CD4-positive, CD25-positive, alpha-beta regulatory T cell (primary cell): ENCODE data around the gene CASD1. TPM values are rescaled to one million over a fixed set of nuclear protein-coding genes. Genes with fewer than 3 reads are reported as not detected.

Source experiments
- ATAC-seq, 2 donors: fragments of 150-1000 bp; cut with Tn5 transposase; one replicate each; pipeline ENCODE4 v1.10.0; 2021; ENCODE audit warnings: low read depth in 2 of 2, moderate number of reproducible peaks in 2 of 2, moderate library complexity in 1 of 2
- DNase-seq, 3 donors: peaks; one replicate each; pipeline versions ENCODE4 v3.0.0 to v3.0.0-alpha.2; 2012 to 2022; ENCODE audit warnings: mixed read lengths in 1 of 3
- H3K27ac ChIP-seq: one replicate; pipeline ENCODE4 v1.7.0; 2013; ENCODE audit warnings: mild to moderate bottlenecking, low read length; ENCODE audit not compliant: insufficient read depth, poor library complexity, severe bottlenecking
- H3K27me3 ChIP-seq: one replicate; pipeline ENCODE4 v1.7.0; 2013; ENCODE audit warnings: low read length; ENCODE audit not compliant: control insufficient read depth, insufficient read depth
- H3K36me3 ChIP-seq: one replicate; pipeline ENCODE4 v1.7.0; 2013; ENCODE audit warnings: mild to moderate bottlenecking, low read length, moderate library complexity; ENCODE audit not compliant: control insufficient read depth, insufficient read depth
- H3K4me1 ChIP-seq: 2 replicates; pipeline ENCODE4 v1.7.0; 2013; ENCODE audit warnings: mild to moderate bottlenecking, low read length; ENCODE audit not compliant: insufficient read depth, control insufficient read depth, poor library complexity, severe bottlenecking
- H3K4me3 ChIP-seq: one replicate; pipeline ENCODE4 v1.7.0; 2013; ENCODE audit warnings: low read depth, mild to moderate bottlenecking, low read length, moderate library complexity
- H3K9me3 ChIP-seq, 2 experiments: 1 replicate in 1 of 2; 2 replicates in 1 of 2; pipeline ENCODE4 v1.7.0; 2013; ENCODE audit warnings: low read length in 2 of 2, mild to moderate bottlenecking in 1 of 2, moderate library complexity in 1 of 2; ENCODE audit not compliant: control insufficient read depth in 2 of 2
- H3K27ac Mint-ChIP-seq, 3 donors: one replicate each; pipeline ENCODE4 v1.8.0; 2020 to 2022; ENCODE audit warnings: mild to moderate bottlenecking in 3 of 3, mixed read lengths in 3 of 3, moderate library complexity in 2 of 3
- H3K27me3 Mint-ChIP-seq: one replicate; pipeline ENCODE4 v1.8.0; 2022; ENCODE audit warnings: mild to moderate bottlenecking, mixed read lengths
- H3K36me3 Mint-ChIP-seq: one replicate; pipeline ENCODE4 v1.8.0; 2020; ENCODE audit warnings: mixed read lengths
- H3K4me1 Mint-ChIP-seq, 4 donors: one replicate each; pipeline ENCODE4 v1.8.0; 2020 to 2022; ENCODE audit warnings: mixed read lengths in 4 of 4, mild to moderate bottlenecking in 1 of 4
- H3K4me3 Mint-ChIP-seq, 4 donors: one replicate each; pipeline ENCODE4 v1.8.0; 2020 to 2022; ENCODE audit warnings: mild to moderate bottlenecking in 4 of 4, mixed read lengths in 4 of 4, moderate library complexity in 3 of 4
- H3K9me3 Mint-ChIP-seq, 7 donors: one replicate each; pipeline ENCODE4 v1.8.0; 2020 to 2022; ENCODE audit warnings: mixed read lengths in 7 of 7, mild to moderate bottlenecking in 3 of 7, moderate library complexity in 2 of 7
- polyA plus RNA-seq, 4 donors: library from polyadenylated mRNA; unstranded; fragments of 300-500 nt; fragmentation: Illumina TruSeq; gene quantifications; one replicate each; pipeline ENCODE4 v1.2.3, GENCODE V29; 2021
- total RNA-seq: library from RNA; stranded (reverse); gene quantifications from one replicate; pipeline ENCODE4 v1.2.3, GENCODE V29; 2022

CASD1 gene
- total and polyA plus RNA-seq, 5 donors from 2014 or later, result 7.8 to 21.8 (median 9.1) TPM

DNA sequence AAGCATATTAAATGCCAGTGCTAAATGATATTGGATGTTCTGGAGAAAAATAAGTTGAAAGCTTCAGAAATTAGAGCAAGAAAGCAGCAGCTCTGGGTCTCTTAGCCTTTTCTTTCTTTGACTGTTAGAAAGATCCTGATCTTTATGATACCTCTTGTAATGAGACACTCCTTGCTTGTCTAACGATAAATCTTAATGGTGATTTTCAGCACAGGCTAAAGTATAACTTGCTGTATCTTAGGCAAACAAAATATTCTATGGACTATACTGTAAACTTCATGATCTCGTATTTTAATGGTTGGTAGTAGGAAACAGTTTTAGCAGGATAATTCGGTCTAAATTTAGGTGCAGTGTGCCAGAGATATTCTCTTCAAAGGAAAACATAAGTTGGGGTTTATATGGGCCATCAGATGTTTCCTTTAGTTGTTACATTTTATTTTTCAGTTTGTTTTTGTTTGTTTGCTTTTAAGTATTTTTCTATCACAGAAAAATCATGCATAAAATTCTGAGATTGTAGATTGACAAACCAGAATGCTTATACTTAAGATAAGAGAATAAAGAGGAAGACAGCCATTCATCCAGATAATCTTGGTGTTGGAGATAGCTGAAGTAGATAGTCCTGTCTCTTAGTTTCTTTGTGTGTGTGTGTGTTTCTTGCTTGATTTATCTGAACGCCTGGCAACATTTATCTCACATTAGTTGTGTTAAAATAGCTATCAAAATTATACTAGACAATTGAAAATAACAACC lies 4.7 kb downstream of the CASD1 start:
- Mint-ChIP-seq H3K27me3 (no peaks in the 10 kb centered on the region), H3K27ac (peak overlapping the region in 1 of 3 donors; percentile 22), H3K4me3 (peak overlapping the region in 1 of 4 donors; percentile 66), H3K4me1 (peaks cover 49 to 64% (median 57%) of the 10 kb centered on the region in 4 donors), H3K9me3 (no peaks in the 10 kb centered on the region), H3K36me3 (peaks cover 13% of the 10 kb centered on the region)
- Histone ChIP-seq H3K36me3 (peaks cover 8% of the 10 kb centered on the region), H3K27ac (no peak overlapping the region), H3K27me3 (no peaks in the 10 kb centered on the region), H3K4me3 (peak overlapping the region; percentile 28), H3K4me1 (peaks cover 27% of the 10 kb centered on the region), H3K9me3 (no peaks in the 10 kb centered on the region)
- DNase-seq (no peak), ATAC-seq (no peak)

DNA sequence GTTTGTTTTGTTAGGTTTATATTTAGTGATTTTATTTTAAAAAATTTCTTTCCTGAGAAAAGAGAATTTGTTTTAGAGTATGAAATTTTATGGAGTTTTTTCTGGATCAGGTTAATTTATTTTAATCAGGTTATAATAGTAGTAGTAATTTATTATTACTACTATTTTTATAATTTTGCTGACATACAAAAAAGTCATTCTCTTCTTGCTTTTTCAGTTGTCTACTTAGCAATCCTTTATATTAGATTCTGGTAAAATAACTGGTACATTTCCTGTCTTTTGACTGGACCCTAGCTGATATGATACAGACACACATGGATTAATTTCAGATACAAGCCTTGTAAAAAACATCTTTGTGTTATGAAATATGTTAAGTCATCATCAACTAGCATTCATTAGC lies 5.3 kb downstream of the CASD1 start:
- H3K27ac ChIP-seq, result no peak overlapping the region
- ATAC-seq (no peak), DNase-seq (no peak)
- H3K4me1 ChIP-seq, result peaks cover 27% of the 10 kb centered on the region
- Mint-ChIP-seq H3K4me3 (peak overlapping the region in 1 of 4 donors; percentile 66), H3K4me1 (peaks cover 49 to 64% (median 58%) of the 10 kb centered on the region in 4 donors), H3K27me3 (no peaks in the 10 kb centered on the region), H3K36me3 (peaks cover 13% of the 10 kb centered on the region), H3K27ac (peak overlapping the region in 1 of 3 donors; percentile 68), H3K9me3 (no peaks in the 10 kb centered on the region)
- no peaks in the 10 kb centered on the region for H3K9me3 ChIP-seq
- peak overlapping the region; percentile 13 for H3K4me3 ChIP-seq
- H3K27me3 ChIP-seq, result no peaks in the 10 kb centered on the region
- H3K36me3 ChIP-seq, result peaks cover 8% of the 10 kb centered on the region

DNA sequence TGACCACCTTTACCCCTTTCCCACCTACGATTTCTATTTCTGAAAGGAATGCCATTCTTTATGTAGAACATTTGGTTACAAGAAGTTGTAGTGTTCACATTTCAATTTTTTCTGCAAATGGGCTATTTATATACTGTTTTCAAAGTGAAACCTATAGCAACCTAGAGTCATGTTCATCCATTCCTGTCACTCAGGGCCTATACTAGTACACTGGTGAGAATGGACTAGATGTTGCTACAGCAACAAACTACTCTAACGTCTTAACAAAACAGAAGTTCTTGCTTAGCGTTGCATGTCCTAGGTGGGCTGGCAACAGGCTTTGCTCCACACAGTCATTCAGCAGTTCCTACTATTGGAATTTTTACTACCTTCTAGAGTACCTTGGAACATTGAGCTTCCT lies 16.3 kb downstream of the CASD1 start:
- DNase-seq (no peak), ATAC-seq (no peak)
- Histone ChIP-seq H3K27me3 (no peaks in the 10 kb centered on the region), H3K4me1 (no peaks in the 10 kb centered on the region), H3K36me3 (peaks cover 30% of the 10 kb centered on the region), H3K27ac (no peak overlapping the region), H3K9me3 (no peaks in the 10 kb centered on the region), H3K4me3 (no peak overlapping the region)
- Mint-ChIP-seq H3K4me1 (peaks cover 0 to 21% (median 7%) of the 10 kb centered on the region in 4 donors), H3K36me3 (peaks cover 25% of the 10 kb centered on the region), H3K27me3 (no peaks in the 10 kb centered on the region), H3K27ac (no peak overlapping the region), H3K4me3 (no peak overlapping the region), H3K9me3 (no peaks in the 10 kb centered on the region)

DNA sequence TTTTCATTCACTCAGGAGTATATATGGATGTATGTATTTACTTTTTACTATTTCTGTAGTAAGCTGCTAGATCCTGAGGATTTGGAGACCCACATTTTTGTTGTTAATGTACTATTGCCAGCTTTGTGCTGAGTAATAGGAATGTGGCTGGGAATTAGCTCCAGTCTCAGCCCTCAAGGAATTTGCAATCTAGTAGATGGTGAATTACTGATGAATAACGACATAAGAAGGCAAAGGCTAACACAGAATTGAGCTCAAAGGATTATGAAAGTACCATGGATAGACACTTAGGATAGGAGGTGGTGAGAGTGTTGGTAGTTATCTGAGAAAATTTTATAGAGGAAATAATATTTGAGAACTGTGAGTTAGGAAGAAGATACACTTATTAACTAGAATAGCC lies 19.9 kb downstream of the CASD1 start:
- H3K9me3 ChIP-seq, result no peaks in the 10 kb centered on the region
- no peaks in the 10 kb centered on the region for H3K27me3 ChIP-seq
- peaks cover 34% of the 10 kb centered on the region for H3K36me3 ChIP-seq
- H3K4me1 ChIP-seq, result no peaks in the 10 kb centered on the region
- H3K4me3 ChIP-seq, result no peak overlapping the region
- Mint-ChIP-seq H3K36me3 (peaks cover 18% of the 10 kb centered on the region), H3K27ac (no peak overlapping the region), H3K4me1 (peaks cover 0 to 14% (median 5%) of the 10 kb centered on the region in 4 donors), H3K9me3 (no peaks in the 10 kb centered on the region), H3K27me3 (no peaks in the 10 kb centered on the region), H3K4me3 (no peak overlapping the region)
- H3K27ac ChIP-seq, result no peak overlapping the region
- DNase-seq, result no peak
- ATAC-seq, result no peak

DNA sequence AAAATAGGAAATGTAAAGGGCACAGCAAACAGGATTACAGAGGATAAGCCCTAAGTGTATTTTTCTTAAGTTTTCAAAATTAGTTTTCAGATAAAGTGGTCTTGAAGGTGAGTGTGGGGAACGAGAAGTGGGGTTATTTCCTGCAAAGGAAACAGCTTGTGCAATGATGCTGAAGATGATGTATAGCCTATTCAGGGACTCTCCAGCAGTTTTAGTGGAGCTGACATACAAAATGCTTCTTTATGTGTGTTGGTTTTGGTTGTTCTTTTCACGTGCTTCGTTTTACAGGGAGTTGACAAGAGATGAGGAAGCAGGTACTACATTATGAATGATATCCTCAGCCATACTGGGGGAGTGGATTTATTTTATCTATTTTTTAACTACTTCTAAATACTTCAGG lies 20.5 kb downstream of the CASD1 start:
- H3K4me1 ChIP-seq, result no peaks in the 10 kb centered on the region
- no peaks in the 10 kb centered on the region for H3K9me3 Mint-ChIP-seq
- peaks cover 37% of the 10 kb centered on the region for H3K36me3 ChIP-seq
- H3K27me3 Mint-ChIP-seq, result no peaks in the 10 kb centered on the region
- peaks cover 0 to 9% (median 2%) of the 10 kb centered on the region in 4 donors for H3K4me1 Mint-ChIP-seq
- ATAC-seq (no peak), DNase-seq (no peak)
- H3K36me3 Mint-ChIP-seq, result peaks cover 22% of the 10 kb centered on the region
- H3K27me3 ChIP-seq, result no peaks in the 10 kb centered on the region
- no peak overlapping the region for H3K4me3 ChIP-seq
- H3K4me3 Mint-ChIP-seq, result no peak overlapping the region
- H3K9me3 ChIP-seq, result no peaks in the 10 kb centered on the region
- H3K27ac Mint-ChIP-seq, result no peak overlapping the region
- no peak overlapping the region for H3K27ac ChIP-seq

DNA sequence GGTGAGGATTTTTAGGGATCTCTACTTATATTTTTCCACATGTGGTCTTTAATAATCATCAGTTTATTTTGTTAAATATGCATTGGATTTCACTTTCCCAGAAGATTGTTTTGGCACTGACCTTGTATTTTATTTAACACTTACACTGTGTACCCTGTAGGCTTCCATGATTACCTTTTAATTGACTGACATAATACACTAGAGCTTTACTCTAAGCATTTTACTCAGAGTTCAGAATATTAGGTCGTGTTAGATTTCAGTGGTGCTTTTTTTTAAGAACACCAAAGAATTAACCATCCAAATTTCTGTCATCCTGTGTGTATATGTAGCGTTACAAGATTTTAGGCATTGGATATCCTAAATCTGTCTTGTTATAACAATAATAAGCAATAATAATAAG lies 23.1 kb downstream of the CASD1 start:
- Histone ChIP-seq H3K27ac (no peak overlapping the region), H3K9me3 (no peaks in the 10 kb centered on the region), H3K27me3 (no peaks in the 10 kb centered on the region), H3K36me3 (peaks cover 52% of the 10 kb centered on the region), H3K4me1 (no peaks in the 10 kb centered on the region), H3K4me3 (no peak overlapping the region)
- Mint-ChIP-seq H3K9me3 (no peaks in the 10 kb centered on the region), H3K4me1 (peaks cover 0 to 6% (median 1%) of the 10 kb centered on the region in 4 donors), H3K36me3 (peaks cover 32% of the 10 kb centered on the region), H3K27ac (no peak overlapping the region), H3K27me3 (no peaks in the 10 kb centered on the region), H3K4me3 (no peak overlapping the region)
- DNase-seq (no peak), ATAC-seq (no peak)

DNA sequence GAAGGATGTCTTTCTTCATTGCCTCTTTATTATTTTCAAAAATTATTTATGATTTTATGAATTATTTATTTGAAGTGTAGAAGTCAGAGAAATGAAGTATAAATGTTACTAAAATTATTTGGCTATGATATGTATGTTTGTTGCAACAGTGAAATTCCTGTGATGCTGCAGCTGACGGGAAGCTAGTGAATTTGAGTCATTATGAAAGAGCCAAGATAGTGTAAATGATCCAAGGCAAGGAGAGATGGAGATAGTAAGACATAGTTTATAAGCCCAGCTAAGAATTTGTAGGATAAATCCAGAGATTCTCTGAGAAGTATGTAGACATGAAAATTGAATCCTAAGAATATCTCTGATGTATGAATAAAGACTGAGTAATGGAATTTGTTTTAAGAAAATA lies 30.8 kb downstream of the CASD1 start:
- DNase-seq, result no peak
- no peak overlapping the region for H3K27ac ChIP-seq
- H3K4me3 Mint-ChIP-seq, result no peak overlapping the region
- H3K36me3 ChIP-seq, result peaks cover 30% of the 10 kb centered on the region
- peaks cover 0 to 1% (median 0%) of the 10 kb centered on the region in 7 donors for H3K9me3 Mint-ChIP-seq
- ATAC-seq, result no peak
- no peaks in the 10 kb centered on the region for H3K9me3 ChIP-seq
- H3K36me3 Mint-ChIP-seq, result peaks cover 41% of the 10 kb centered on the region
- peak overlapping the region in 1 of 3 donors; percentile 26 for H3K27ac Mint-ChIP-seq
- H3K4me3 ChIP-seq, result no peak overlapping the region
- H3K4me1 ChIP-seq, result no peaks in the 10 kb centered on the region
- H3K27me3 ChIP-seq, result no peaks in the 10 kb centered on the region
- H3K4me1 Mint-ChIP-seq, result peaks cover 0 to 7% (median 1%) of the 10 kb centered on the region in 4 donors
- H3K27me3 Mint-ChIP-seq, result no peaks in the 10 kb centered on the region

DNA sequence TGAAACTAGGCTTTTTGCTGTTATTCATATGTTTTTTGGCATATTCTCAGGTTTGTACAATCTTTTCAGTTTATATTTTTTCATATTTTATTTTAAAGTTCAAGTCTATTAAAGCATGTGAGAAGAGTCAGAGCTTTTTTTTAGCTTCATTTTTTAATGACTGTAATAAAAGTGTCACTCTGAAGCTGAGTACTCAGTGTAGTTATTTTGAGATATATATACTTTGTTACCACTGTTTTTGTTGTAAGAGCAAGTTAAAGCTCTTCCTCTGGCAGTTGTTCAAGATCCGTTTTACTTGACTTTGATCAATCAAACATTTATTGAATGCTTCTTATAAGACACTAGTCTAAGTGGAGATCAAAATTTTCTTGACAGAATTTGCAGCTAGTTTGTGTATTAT lies 37.5 kb downstream of the CASD1 start:
- no peaks in the 10 kb centered on the region for H3K27me3 Mint-ChIP-seq
- no peak overlapping the region for H3K27ac ChIP-seq
- peaks cover 17% of the 10 kb centered on the region for H3K36me3 ChIP-seq
- no peaks in the 10 kb centered on the region for H3K4me1 ChIP-seq
- DNase-seq, result no peak
- no peaks in the 10 kb centered on the region for H3K9me3 Mint-ChIP-seq
- H3K9me3 ChIP-seq, result no peaks in the 10 kb centered on the region
- no peak overlapping the region for H3K27ac Mint-ChIP-seq
- H3K4me1 Mint-ChIP-seq, result peaks cover 0 to 4% (median 0%) of the 10 kb centered on the region in 4 donors
- peaks cover 33% of the 10 kb centered on the region for H3K36me3 Mint-ChIP-seq
- H3K4me3 ChIP-seq, result no peak overlapping the region
- no peak overlapping the region for H3K4me3 Mint-ChIP-seq
- no peaks in the 10 kb centered on the region for H3K27me3 ChIP-seq
- ATAC-seq, result no peak
